Panc1 (cell line): Measurements from ENCODE around the gene TOE1. TPM values are rescaled to one million over a fixed set of nuclear protein-coding genes. Genes with fewer than 3 reads are reported as not detected.

Experiments used
- ATAC-seq: fragments of 200-7000 bp; cut with Tn5 transposase; 2 replicates; pipeline ENCODE4 v1.9.1; 2020; ENCODE audit warnings: mild to moderate bottlenecking, moderate library complexity
- BruUV-seq: library from RNA; stranded (reverse); fragments of 400-500 nt; replicated peaks from 2 replicates; lab custom pipeline; 2021; lab: Mats Ljungman, UMichigan
- CTCF ChIA-PET: fragments of 300-600 bp; sonication (Branson Sonifier 250); formaldehyde crosslinking; loops from one replicate; lab custom pipeline; 2022; ENCODE audit warnings: antibody characterized with exemption; lab: Charles Lee
- POLR2A ChIA-PET: fragments of 300-600 bp; sonication (Branson Sonifier 250); formaldehyde crosslinking; loops from one replicate; lab custom pipeline; 2022; ENCODE audit warnings: antibody characterized with exemption; lab: Charles Lee
- DNase-seq: peaks from one replicate; pipeline ENCODE4 v3.0.0-alpha.2; 2010; ENCODE audit warnings: low read depth, low spot score
- H3K27ac ChIP-seq: 2 replicates; pipeline ENCODE4 v1.5.1; 2011; ENCODE audit warnings: mild to moderate bottlenecking, low read length, inconsistent platforms
- H3K27me3 ChIP-seq: fragments of 200-500 bp; sonication (Bioruptor generic); 2 replicates; pipeline ENCODE4 v1.6.0; 2014; ENCODE audit warnings: low read length, inconsistent platforms; ENCODE audit not compliant: control insufficient read depth, insufficient read depth
- H3K36me3 ChIP-seq: fragments of 200-500 bp; sonication (Bioruptor generic); 2 replicates; pipeline ENCODE4 v1.5.1; 2014; ENCODE audit warnings: inconsistent platforms, mild to moderate bottlenecking, low read length, moderate library complexity; ENCODE audit not compliant: control insufficient read depth, insufficient read depth
- H3K4me1 ChIP-seq: 2 replicates; pipeline ENCODE4 v1.5.1; 2011; ENCODE audit warnings: inconsistent platforms, mild to moderate bottlenecking, low read length, moderate library complexity; ENCODE audit not compliant: control insufficient read depth, insufficient read depth
- H3K4me3 ChIP-seq, 2 experiments: 2 replicates each; pipeline ENCODE4 v1.5.1; 2011 to 2012; ENCODE audit warnings: low read depth in 2 of 2, low read length in 2 of 2, mild to moderate bottlenecking in 2 of 2, inconsistent platforms in 1 of 2, moderate library complexity in 1 of 2
- H3K9me3 ChIP-seq: fragments of 200-500 bp; sonication (Bioruptor generic); 2 replicates; pipeline ENCODE4 v1.5.1; 2014; ENCODE audit warnings: low read depth, mild to moderate bottlenecking, inconsistent platforms, low read length, moderate library complexity; ENCODE audit not compliant: control insufficient read depth, insufficient read depth
- CTCF ChIP-seq: fragments of 450-650 bp; IDR thresholded peaks from 2 replicates; pipeline ENCODE4 v1.5.1; 2017; ENCODE audit warnings: mild to moderate bottlenecking
- POLR2AphosphoS5 ChIP-seq: IDR thresholded peaks from 2 replicates; pipeline ENCODE4 v1.6.1; 2012; ENCODE audit warnings: mild to moderate bottlenecking, low read depth, low read length, moderate library complexity
- REST ChIP-seq, 2 experiments: IDR thresholded peaks; 2 replicates each; pipeline ENCODE4 v1.6.1; 2011 to 2012; ENCODE audit warnings: low read depth in 2 of 2, control low read depth in 1 of 2, low read length in 1 of 2, mild to moderate bottlenecking in 1 of 2, moderate library complexity in 1 of 2; ENCODE audit not compliant: insufficient read depth in 1 of 2
- SIN3A ChIP-seq: IDR thresholded peaks from 2 replicates; pipeline ENCODE4 v1.6.1; 2012; ENCODE audit warnings: low read depth, mild to moderate bottlenecking, low read length, moderate library complexity, borderline replicate concordance; ENCODE audit not compliant: insufficient read depth
- TCF7L2 ChIP-seq: IDR thresholded peaks from 2 replicates; pipeline ENCODE4 v1.6.1; 2011; ENCODE audit warnings: mild to moderate bottlenecking, low read depth, low read length, inconsistent platforms
- in situ Hi-C: cut with HindIII; loops from 2 replicates; pipeline ENCODE4 v1.10.0; 2016; ENCODE audit warnings: low sequenced_read_pairs, low pct_unique_long_range_greater_than_20kb
- intact Hi-C: fragments of 100-400 bp; cut with micrococcal nuclease; formaldehyde crosslinking; loops from one replicate; pipeline ENCODE4 v1.10.0; 2022; ENCODE audit not compliant: unreplicated experiment
- total RNA-seq: library from RNA; stranded (reverse); gene quantifications from one replicate; pipeline ENCODE4 v1.2.1, GENCODE V29; 2021; ENCODE audit not compliant: unreplicated experiment

The TOE1 gene
- total RNA-seq, 1 experiment from 2014 or later = 14.3 TPM

GRCh38 chr1:45348020-45348419 lies 8.1 kb downstream of the TOE1 start:
- intact Hi-C loops (no loop called here), in situ Hi-C loops (no loop called here)
- H3K36me3 ChIP-seq = peaks cover 5% of the 10 kb centered on the region; the same call in 1 of the 2 replicates
- TF ChIP-seq CTCF (no peak), POLR2AphosphoS5 (no peak), SIN3A (no peak), TCF7L2 (no peak), REST (IDR thresholded peaks at IDR 0.05; ENCODE audit: insufficient read depth in 1 of 2, low read depth in 2 of 2, low read length in 1 of 2) (no peak)
- POLR2A ChIA-PET = interaction anchor here (1.0 to 2.0 kb wide), 3 partner anchors 8 to 17 kb away, joined by 3 to 7 read pairs (median 4); partner anchors contain the start of genes MUTYH and TOE1
- peak; percentile 34 for ATAC-seq
- CTCF ChIA-PET = interaction anchor here (0.9 kb wide), 1 partner anchor 45 kb away, joined by 12 read pairs; no protein-coding TSS in a partner anchor
- H3K27ac ChIP-seq = no peak overlapping the region
- H3K27me3 ChIP-seq = no peaks in the 10 kb centered on the region
- no peaks in the 10 kb centered on the region for H3K4me1 ChIP-seq
- no peaks in the 10 kb centered on the region for H3K9me3 ChIP-seq
- no TSS peak for BruUV-seq
- no peak for DNase-seq
- H3K4me3 ChIP-seq = no peak overlapping the region

DNA sequence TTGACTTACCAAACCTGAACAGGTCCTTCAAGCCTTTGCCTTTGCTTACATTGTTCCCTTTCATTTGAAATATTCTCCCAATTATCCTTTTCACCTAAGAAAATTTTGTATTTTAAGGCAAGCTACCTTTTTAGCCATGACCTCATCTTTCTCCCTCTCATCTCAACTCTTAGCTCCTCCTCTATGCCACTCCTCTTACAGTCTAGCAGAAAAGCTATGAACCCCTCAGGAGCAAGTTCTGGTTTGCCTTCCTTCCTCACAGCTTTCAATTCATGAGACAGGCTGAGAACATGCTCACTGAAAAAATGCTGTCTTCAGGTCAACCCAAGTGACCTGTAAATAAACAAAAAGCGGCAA lies 8.6 kb downstream of the TOE1 start:
- Histone ChIP-seq H3K4me3 (no peak overlapping the region), H3K4me1 (no peaks in the 10 kb centered on the region), H3K9me3 (no peaks in the 10 kb centered on the region), H3K27me3 (no peaks in the 10 kb centered on the region), H3K27ac (no peak overlapping the region), H3K36me3 (peaks cover 5% of the 10 kb centered on the region; the same call in 1 of the 2 replicates)
- no peak for ATAC-seq
- no TSS peak for BruUV-seq
- ChIA-PET CTCF (no interaction called here), POLR2A (interaction anchor here (1.0 to 2.0 kb wide), 2 partner anchors 8 to 9 kb away, joined by 4 to 7 read pairs; partner anchors contain the start of genes MUTYH and TOE1)
- in situ Hi-C loops = no loop called here
- no peak for TF ChIP-seq POLR2AphosphoS5
- no peak for TF ChIP-seq SIN3A
- no peak for TF ChIP-seq TCF7L2
- TF ChIP-seq REST (IDR thresholded peaks at IDR 0.05; ENCODE audit: insufficient read depth in 1 of 2, low read depth in 2 of 2, low read length in 1 of 2) = no peak
- no peak for TF ChIP-seq CTCF
- intact Hi-C loops = no loop called here
- no peak for DNase-seq
